ENCODE results near the gene SPATA2L.

SPATA2L gene

DNA sequence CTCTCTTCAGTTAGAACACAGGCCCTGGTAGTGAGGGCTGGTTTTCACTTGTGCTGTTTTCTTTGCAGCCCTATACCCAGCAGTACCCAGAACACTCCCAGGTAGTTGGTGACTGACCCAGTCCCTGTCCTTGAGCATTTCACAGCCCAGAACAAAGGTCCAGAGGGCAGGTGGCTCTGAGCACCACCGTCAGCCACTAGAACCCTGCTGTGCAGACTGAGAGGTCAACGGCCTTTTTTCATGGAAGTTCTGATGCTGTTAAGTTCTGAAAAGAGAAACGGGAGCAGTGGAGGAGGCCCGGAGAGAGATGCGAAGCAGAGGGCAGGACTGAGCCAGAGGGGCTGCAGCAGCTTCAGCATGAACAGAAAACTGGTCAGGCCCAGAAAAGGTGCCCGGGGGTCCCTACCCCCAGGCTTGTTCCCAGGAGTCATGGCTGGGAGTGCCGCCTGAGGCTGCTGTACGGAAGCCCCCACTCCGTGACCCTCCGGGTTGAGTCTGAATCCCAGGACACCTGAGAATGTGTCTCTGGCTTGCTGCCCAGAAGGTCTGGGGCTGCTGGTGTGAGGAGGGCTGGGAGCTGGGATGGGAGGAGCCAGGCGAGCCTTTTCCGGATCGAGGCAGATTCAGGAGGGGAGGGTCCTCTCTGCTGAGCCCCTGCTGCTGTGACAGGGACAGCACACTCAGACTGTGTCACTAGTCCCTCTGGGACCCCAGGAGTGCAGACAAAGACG is 28.5 kb upstream of the SPATA2L start:
- 0 out of 2 replicates have a peak overlapping the region, but pooled peaks have one; percentile 27 for H3K27ac ChIP-seq
- no peak for TF ChIP-seq ZFX (IDR thresholded peaks at IDR 0.05; ENCODE audit: borderline replicate concordance)
- TF ChIP-seq, protein P1, sequence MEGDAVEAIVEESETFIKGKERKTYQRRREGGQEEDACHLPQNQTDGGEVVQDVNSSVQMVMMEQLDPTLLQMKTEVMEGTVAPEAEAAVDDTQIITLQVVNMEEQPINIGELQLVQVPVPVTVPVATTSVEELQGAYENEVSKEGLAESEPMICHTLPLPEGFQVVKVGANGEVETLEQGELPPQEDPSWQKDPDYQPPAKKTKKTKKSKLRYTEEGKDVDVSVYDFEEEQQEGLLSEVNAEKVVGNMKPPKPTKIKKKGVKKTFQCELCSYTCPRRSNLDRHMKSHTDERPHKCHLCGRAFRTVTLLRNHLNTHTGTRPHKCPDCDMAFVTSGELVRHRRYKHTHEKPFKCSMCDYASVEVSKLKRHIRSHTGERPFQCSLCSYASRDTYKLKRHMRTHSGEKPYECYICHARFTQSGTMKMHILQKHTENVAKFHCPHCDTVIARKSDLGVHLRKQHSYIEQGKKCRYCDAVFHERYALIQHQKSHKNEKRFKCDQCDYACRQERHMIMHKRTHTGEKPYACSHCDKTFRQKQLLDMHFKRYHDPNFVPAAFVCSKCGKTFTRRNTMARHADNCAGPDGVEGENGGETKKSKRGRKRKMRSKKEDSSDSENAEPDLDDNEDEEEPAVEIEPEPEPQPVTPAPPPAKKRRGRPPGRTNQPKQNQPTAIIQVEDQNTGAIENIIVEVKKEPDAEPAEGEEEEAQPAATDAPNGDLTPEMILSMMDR (IDR thresholded peaks at IDR 0.05): no peak

DNA sequence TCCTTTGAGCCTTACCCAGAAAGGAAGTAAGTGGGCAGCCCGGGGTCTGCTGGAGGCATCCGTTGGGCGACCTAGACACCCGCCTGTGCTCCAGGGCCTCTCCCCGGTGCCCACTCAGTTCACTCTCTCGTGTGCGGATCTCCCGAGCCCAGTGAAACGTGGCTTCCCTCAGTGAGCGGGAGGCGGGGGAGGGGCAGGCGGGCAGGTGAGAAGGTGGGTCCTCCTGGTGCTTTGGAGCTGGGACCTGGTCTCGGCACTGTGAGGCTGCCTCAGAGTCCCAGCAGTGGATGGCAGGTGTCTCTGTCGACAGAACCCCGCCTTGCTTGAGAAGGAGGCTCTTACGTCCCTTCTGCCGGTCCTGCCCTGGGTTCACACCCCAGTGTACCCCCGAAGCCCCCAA is 27.8 kb upstream of the SPATA2L start:
- no peak for TF ChIP-seq ZFX (IDR thresholded peaks at IDR 0.05; ENCODE audit: borderline replicate concordance)
- TF ChIP-seq, protein P1 (IDR thresholded peaks at IDR 0.05): no peak
- H3K27ac ChIP-seq: no peak overlapping the region

- H3K27ac ChIP-seq: no peak overlapping the region; the same call in 1 of the 2 replicates
- TF ChIP-seq ZFX (IDR thresholded peaks at IDR 0.05; ENCODE audit: borderline replicate concordance): no peak
- TF ChIP-seq, protein P1 (IDR thresholded peaks at IDR 0.05): no peak
Measured at GRCh38 chr16:89727406-89728120, 26.1 kb upstream of the SPATA2L start.

GRCh38 chr16:89723279-89724250 is 22.1 kb upstream of the SPATA2L start:
- peak overlapping the region; percentile 97 for H3K27ac ChIP-seq
- TF ChIP-seq, protein P1 (IDR thresholded peaks at IDR 0.05): no peak
- TF ChIP-seq ZFX (IDR thresholded peaks at IDR 0.05; ENCODE audit: borderline replicate concordance): no peak

GRCh38 chr16:89722392-89723278 is 21.1 kb upstream of the SPATA2L start:
- peak overlapping the region; percentile 97 for H3K27ac ChIP-seq
- no peak for TF ChIP-seq ZFX (IDR thresholded peaks at IDR 0.05; ENCODE audit: borderline replicate concordance)
- TF ChIP-seq, protein P1 (IDR thresholded peaks at IDR 0.05): no peak

Data from 22Rv1 (cell line).